Inflammatory macrophage treated with lipopolysaccharide for 1 hour (primary cell): ENCODE results near the gene TM9SF1.
A peak's percentile ranks its signal among the peaks of the same experiment; 100 is the strongest.

Experiments
- DNase-seq, 2 donors: peaks; one replicate each; pipeline ENCODE4 v3.0.0-alpha.2; 2020 to 2022

TM9SF1 gene

DNA sequence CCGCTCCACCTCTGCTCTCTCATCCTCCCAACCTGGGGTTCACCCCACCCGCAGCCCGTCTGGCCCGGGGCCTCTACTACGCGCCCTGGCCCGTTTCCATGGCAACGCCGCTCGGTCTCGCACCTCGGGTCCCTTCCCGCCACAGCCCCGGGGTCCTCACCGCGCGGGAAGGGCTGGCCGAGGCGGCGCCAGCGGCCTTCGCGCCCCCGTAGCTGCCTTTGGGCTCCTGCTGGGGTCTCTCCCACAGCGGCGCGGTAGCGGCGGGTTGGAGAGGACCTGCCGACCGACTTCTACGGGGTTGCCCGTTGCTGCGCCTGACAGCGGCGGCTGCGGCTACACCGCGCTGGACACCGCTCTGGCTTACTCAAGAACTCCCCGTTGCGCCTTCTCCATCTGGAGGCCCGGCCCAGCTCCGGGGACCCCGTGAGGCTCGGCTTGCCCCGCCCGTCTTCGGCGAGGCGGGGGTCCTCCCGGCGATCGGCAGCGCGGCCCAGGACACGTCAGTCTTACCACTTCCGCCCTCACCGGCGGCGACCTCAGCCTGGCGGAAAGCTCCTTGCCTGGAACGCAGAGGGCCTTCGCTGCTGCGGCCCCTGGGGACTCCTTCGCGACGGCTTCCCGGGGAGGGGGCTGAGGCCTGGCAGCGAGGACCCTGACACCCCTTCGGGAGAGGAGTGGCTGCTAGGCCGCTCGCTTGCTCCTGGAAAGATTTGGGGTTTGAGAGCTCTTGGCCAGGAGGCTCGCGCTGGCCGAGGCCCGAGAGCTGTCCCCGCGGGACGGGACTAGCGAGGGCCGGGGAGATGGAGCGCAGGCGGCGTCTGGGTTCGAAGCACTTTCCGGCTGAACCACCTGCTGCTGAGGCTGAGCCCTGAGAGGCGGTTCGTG is at the start of gene TM9SF1:
Gene TM9SF1 (minus strand): TSS at position 256 of the 885 bp plus-strand sequence. CDS start 422 bp downstream, outside the sequence.
- peak; percentile 75 to 76 for DNase-seq

DNA sequence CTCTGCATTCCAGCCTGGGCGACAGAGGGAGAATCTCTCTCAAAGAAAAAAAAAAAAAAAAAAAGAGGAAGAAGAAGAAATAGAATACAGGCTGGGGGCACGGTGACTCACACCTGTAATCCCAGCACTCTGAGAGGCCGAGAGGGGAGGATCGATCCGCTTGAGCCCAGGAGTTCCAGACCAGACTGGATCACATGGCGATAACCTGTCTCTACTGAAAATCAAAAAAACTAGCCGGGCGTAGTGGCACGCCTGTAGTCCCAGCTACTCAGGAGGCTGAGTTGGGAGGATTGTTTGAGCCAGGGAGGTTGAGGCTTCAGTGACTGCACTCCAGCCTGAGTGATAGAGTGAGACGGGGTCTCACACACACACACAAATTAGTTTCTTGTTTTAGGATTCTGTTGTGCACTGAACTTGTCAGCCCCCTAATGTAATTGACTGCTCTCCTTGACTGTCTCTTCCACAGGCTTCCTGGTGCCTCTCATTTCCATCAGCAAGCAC is 48.1 kb upstream of the TM9SF1 start:
- DNase-seq = peak; percentile 40 to 50

GRCh38 chr14:24241829-24242443 is 46.7 kb upstream of the TM9SF1 start:
- DNase-seq = peak; percentile 87 to 88

DNA sequence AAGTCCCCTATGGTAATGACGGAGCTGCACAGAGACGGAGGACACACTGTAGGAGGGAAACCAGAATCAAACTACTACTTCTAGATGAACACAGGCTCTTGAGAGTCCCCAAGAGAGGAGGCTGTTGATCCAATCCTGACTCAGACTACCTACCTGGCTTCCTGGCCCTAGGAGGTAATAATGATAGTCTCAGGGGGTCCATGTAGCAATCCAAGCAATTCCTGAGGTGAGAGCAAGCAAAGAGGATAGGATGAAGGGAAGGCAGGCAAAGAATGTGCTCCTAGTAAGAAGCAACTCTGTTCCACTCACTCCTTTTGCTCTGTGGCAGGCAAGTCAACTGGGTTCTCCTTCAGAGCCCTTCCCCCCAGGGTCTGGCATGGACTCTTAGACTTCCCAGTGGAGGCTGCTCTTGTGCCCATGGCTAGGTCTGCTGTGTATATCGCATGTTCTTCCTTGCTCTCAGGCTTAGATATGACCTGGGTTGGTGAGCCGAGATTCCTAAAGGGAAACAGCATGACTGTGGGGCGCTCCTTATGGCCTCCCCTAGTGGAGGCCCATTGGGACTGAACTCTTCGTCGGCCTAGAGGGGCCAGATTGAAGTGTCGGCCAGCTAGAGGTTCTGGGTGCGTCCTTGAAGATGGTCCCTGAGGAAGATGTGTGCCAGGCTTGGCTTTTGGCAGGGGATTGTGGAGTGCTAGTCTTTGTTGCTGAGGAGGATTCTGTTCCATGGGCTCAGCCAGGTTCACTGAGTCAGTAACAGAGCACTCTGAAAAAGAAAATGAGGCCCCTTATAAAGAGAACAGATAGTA is 45.1 kb upstream of the TM9SF1 start:
- no peak for DNase-seq

DNA sequence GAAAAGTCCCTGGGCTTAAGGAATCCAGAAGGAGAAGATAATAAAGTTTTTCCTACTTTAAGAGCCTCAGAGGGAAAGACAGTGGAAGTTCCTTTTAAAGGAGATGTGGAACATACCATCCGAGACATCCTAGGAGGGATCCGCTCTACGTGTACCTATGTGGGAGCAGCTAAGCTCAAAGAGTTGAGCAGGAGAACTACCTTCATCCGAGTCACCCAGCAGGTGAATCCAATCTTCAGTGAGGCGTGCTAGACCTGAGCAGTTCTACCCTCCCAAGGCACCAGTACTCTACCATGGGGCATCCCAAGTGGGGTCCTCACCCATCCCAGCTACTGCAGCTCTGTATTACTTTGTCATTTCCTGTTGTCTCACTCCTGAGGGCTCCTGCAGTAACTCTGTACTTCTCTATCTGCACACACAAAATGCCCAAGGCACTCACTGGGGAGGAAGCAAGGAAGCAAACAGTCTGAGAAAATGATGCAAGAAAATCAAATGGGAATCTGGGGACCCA is 43.3 kb upstream of the TM9SF1 start:
- DNase-seq = no peak

DNA sequence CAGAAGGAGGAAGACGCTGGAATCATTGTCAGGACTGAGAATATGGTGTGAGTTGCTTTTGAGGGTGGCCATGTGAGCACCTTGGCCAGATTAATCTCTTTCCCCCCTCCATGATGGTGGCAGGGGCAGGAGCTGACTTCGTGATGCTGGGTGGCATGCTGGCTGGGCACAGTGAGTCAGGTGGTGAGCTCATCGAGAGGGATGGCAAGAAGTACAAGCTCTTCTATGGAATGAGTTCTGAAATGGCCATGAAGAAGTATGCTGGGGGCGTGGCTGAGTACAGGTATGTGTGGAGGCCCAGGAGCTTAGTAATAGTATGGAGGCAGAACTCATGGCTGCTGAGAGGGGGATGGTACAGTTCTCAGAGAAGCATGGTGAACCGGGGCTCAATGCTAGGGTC is 42.9 kb upstream of the TM9SF1 start:
- no peak for DNase-seq

DNA sequence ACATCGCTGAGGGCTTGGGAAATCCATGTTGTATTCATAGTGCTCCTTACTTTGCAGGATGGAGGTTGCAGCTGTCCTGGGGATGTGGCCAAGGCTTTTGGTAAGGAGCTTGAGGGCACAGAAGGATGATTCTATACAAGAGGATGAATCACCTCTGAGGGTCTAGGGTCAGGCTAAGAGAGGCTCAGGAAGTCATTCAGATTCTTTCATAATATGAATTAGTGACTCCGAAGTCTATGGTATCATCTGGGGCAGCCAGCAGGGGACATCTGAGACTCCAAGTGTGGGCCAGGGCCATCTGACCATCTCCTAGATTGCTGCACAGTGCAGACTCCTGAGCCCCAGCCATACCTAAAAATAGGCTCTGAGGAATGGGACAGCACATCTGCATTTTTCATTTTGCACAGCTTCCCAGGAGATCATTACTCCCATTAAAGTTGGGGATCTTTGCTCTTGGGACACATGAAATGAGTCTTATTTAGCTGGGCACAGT is 42.3 kb upstream of the TM9SF1 start:
- DNase-seq = no peak

DNA sequence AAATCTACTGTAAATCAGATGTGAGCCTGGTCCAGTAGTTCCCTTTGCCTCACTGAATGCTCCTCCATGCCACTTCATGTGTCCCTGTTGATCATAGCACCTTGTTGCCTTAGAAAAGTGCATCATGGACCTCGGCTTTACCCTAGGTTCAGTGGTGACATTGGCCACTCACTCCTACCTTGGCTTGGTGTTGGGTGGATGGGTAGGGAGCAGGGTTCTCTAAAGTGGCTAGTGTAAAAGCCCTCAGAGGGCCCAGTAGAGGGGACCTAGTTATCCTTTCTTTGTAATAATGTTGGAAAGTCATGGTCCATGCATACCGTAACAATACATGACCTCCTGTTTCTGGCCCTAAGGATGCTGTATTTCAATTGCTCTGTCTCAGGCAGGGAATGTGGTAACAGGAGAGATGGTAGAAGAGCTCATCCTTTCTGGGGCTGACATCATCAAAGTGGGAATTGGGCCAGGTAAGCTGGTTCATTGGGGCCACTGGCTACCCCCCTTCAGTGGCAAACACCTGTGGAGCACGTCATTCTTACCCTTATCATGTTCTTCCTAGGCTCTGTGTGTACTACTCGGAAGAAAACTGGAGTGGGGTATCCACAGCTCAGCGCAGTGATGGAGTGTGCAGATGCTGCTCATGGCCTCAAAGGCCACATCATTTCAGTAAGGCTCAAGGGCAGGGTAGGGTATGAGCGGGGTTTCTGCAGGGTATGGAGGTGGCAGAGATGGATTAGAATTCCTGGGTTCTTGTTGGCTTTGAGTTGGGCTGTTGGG is 41.6 kb upstream of the TM9SF1 start:
- no peak for DNase-seq

DNA sequence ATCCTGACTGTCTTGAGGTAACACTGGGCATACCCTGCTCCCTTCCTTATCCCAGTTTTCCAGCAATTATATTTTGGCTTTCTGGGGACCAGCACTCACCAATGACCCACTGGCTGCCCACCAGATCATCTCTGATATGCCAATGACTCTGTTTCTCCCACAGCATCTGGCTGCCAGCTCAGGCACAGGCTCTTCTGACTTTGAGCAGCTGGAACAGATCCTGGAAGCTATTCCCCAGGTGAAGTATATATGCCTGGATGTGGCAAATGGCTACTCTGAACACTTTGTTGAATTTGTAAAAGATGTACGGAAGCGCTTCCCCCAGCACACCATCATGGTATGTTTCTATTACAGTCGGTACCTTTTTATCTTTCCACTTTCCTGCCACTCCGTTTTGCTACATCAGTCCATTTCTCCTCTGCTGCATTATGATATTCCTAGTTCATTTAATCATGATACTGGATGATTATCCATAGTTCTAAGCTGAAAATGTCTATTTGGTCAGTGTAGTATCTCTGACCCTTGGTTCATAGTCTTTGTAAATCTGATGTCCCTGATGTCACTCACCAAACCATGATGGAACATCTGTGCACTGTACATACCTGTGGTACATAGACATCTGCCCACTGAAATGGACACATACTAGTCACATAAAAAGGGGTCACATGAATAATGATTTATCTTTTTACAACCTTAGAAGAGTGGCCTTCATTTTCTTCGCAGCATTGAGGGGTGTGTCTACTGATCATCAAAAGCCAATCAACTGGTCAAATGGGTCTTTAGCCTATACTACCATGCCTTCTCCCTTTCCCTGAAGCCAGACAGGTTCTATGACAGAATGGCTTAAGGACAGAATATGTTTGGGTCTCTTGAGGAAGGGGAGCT is 40.8 kb upstream of the TM9SF1 start:
- DNase-seq = no peak

- no peak for DNase-seq
Measured at GRCh38 chr14:24234095-24235005, 39.1 kb upstream of the TM9SF1 start.

DNA sequence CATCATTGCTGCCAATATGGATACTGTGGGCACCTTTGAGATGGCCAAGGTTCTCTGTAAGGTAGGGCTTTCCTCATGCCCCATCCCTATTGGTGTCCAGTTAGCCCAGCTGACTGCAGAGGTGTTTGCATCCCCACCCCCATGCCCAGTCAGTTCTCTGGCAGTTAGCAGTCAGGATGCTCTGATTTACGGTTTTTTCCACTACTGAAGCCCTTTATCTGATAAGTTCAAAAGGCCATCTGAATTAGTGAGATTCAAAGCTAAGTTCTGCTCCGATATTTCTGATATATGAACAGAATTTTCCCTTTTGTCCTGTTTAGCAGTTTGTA is 38.3 kb upstream of the TM9SF1 start:
- no peak for DNase-seq

GRCh38 chr14:24232645-24233537 is 37.6 kb upstream of the TM9SF1 start, which contains the start of gene GMPR2:
GMPR2 (plus strand) TSS chr14:24232929; CDS start chr14:24233254, 325 bp downstream.
- no peak for DNase-seq

DNA sequence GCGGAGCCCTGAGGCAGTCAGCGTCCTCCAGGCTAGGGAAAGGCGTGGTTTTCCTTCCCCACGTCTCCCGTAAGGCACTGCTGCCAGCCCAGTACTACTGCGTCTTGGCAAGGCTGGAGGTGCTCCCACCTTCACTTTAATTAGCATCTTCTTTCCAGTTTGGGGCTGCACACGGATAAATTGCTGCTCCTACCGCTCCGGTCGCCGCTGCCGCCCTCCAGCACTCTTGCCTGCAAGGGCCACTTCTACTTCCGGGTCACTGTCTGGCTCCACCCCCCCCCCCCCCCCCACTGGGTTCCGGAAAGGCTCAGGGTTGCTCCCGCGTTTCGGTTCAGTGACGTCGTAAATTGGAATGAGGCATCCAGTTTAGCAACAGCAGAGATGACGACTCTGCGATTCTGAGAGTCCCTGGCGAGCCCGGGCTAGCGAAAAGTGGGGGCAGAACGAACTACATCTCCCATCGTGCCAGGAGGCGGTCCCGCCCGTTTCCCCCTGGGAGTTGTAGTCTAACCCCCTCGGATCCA is 36.9 kb upstream of the TM9SF1 start, which contains the start of gene NEDD8:
Gene NEDD8 (minus strand): TSS at position 247 of the 524 bp plus-strand sequence. CDS start 100 bp downstream, at position 147.
- peak; percentile 98 to 99 for DNase-seq

- DNase-seq = no peak
Measured at GRCh38 chr14:24231263-24232120, 36.3 kb upstream of the TM9SF1 start.

- no peak for DNase-seq
Measured at GRCh38 chr14:24228902-24229301, 33.7 kb upstream of the TM9SF1 start.

DNA sequence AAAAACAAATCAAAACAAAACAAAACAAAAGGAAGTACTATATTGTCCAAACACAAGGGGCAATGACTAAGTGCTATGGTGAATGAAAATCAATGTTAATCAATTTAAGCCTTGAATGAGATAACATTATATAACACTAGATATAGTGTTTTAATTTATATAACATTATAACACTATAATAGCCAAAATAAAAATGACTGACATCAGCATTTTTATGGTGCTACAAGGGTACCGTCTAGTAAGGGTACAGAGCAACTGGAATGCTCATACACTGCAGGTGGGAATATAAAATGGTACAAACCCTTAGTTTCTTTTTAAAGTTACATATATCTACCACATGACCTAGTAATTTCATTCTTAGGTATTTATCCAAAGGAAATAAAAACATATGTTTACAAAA is 31.2 kb upstream of the TM9SF1 start:
- no peak for DNase-seq

- no peak for DNase-seq
Measured at GRCh38 chr14:24224618-24225071, 29.4 kb upstream of the TM9SF1 start.
